Neural progenitor cell (in vitro differentiated cells): ENCODE data around the gene GLYATL3. TPM values are rescaled to one million over a fixed set of nuclear protein-coding genes. Genes with fewer than 3 reads are reported as not detected.

ENCODE experiments used
- DNase-seq: peaks from one replicate; pipeline ENCODE4 v3.0.0-alpha.2; 2016; ENCODE audit warnings: low spot score
- H2AFZ ChIP-seq: fragments of 200-600 bp; sonication (generic); replicated peaks from 2 replicates; pipeline ENCODE4 v1.6.1; 2016; ENCODE audit warnings: antibody characterized with exemption
- H3F3A ChIP-seq: fragments of 200-600 bp; sonication (generic); 2 replicates; pipeline ENCODE4 v1.6.1; 2016; ENCODE audit warnings: antibody characterized with exemption, low read depth
- H3K27ac ChIP-seq: fragments of 200-600 bp; sonication (generic); 2 replicates; pipeline ENCODE4 v1.5.1; 2016; ENCODE audit warnings: mild to moderate bottlenecking
- H3K27me3 ChIP-seq: fragments of 200-600 bp; sonication (generic); 2 replicates; pipeline ENCODE4 v1.6.1; 2016; ENCODE audit warnings: mild to moderate bottlenecking, moderate library complexity
- H3K36me3 ChIP-seq: fragments of 200-600 bp; sonication (generic); 2 replicates; pipeline ENCODE4 v1.5.1; 2016
- H3K4me1 ChIP-seq: fragments of 200-600 bp; sonication (generic); 2 replicates; pipeline ENCODE4 v1.6.1; 2016; ENCODE audit warnings: mixed run types
- H3K4me2 ChIP-seq: fragments of 200-600 bp; sonication (generic); 2 replicates; pipeline ENCODE4 v1.6.1; 2016
- H3K4me3 ChIP-seq: fragments of 200-600 bp; sonication (generic); 2 replicates; pipeline ENCODE4 v1.5.1; 2016
- H3K79me2 ChIP-seq: fragments of 200-600 bp; sonication (generic); 2 replicates; pipeline ENCODE4 v1.6.1; 2016; ENCODE audit warnings: low read depth
- H3K9ac ChIP-seq: fragments of 200-600 bp; sonication (generic); 2 replicates; pipeline ENCODE4 v1.6.1; 2016
- H3K9me3 ChIP-seq: fragments of 200-600 bp; sonication (generic); 2 replicates; pipeline ENCODE4 v1.5.1; 2016; ENCODE audit warnings: low read depth
- H4K20me1 ChIP-seq: fragments of 200-600 bp; sonication (generic); 2 replicates; pipeline ENCODE4 v1.6.1; 2016; ENCODE audit warnings: low read depth
- H3K27ac Mint-ChIP-seq: 3 replicates; pipeline ENCODE4 v1.8.0; 2021; ENCODE audit warnings: mixed read lengths
- H3K27me3 Mint-ChIP-seq: 2 replicates; pipeline ENCODE4 v1.8.0; 2022; ENCODE audit warnings: low read depth, mild to moderate bottlenecking, inconsistent platforms, moderate library complexity, mixed read lengths; ENCODE audit not compliant: insufficient read depth
- H3K36me3 Mint-ChIP-seq: 3 replicates; pipeline ENCODE4 v1.8.0; 2021; ENCODE audit warnings: mixed read lengths
- H3K4me1 Mint-ChIP-seq: 3 replicates; pipeline ENCODE4 v1.8.0; 2021; ENCODE audit warnings: mixed read lengths
- H3K4me3 Mint-ChIP-seq: 3 replicates; pipeline ENCODE4 v1.8.0; 2021; ENCODE audit warnings: mild to moderate bottlenecking, moderate library complexity, mixed read lengths
- H3K9me3 Mint-ChIP-seq: 3 replicates; pipeline ENCODE4 v1.8.0; 2020; ENCODE audit warnings: mixed read lengths
- EZH2 ChIP-seq: fragments of 200-600 bp; sonication (generic); IDR thresholded peaks from 2 replicates; pipeline ENCODE4 v1.6.1; 2017; ENCODE audit warnings: antibody characterized with exemption, mild to moderate bottlenecking, moderate library complexity
- EZH2phosphoT487 ChIP-seq: fragments of 200-600 bp; sonication (generic); IDR thresholded peaks from 2 replicates; pipeline ENCODE4 v1.6.1; 2017; ENCODE audit warnings: antibody characterized with exemption
- total RNA-seq: library from RNA; depleted of rRNA; stranded (reverse); fragments of >200 nt; gene quantifications from 2 replicates; pipeline ENCODE4 v1.2.3, GENCODE V29; 2015; ENCODE audit warnings: low replicate concordance
- TF ChIP-seq, protein P1 (sequence below): fragments of 200-600 bp; sonication (generic); IDR thresholded peaks from 2 replicates; pipeline ENCODE4 v1.5.1; 2017; ENCODE audit warnings: antibody characterized with exemption, mild to moderate bottlenecking

Gene GLYATL3
- total RNA-seq, 1 donor from 2014 or later: not detected

GRCh38 chr6:49528571-49528970 lies 28.8 kb downstream of the GLYATL3 start:
- H3K9me3 ChIP-seq: no peaks in the 10 kb centered on the region
- no peaks in the 10 kb centered on the region for H3K36me3 Mint-ChIP-seq
- H3K27me3 Mint-ChIP-seq: no peaks in the 10 kb centered on the region
- no peak overlapping the region for H3K4me2 ChIP-seq
- DNase-seq: no peak
- H3K36me3 ChIP-seq: no peaks in the 10 kb centered on the region
- no peak overlapping the region for H3K4me3 Mint-ChIP-seq
- H3K9me3 Mint-ChIP-seq: no peaks in the 10 kb centered on the region
- H3K4me1 ChIP-seq: no peaks in the 10 kb centered on the region
- H3K27ac Mint-ChIP-seq: no peak overlapping the region
- no peak overlapping the region for H2AFZ ChIP-seq
- no peaks in the 10 kb centered on the region for H3K27me3 ChIP-seq
- H4K20me1 ChIP-seq: no peaks in the 10 kb centered on the region
- no peak overlapping the region for H3K27ac ChIP-seq
- no peak for TF ChIP-seq EZH2
- TF ChIP-seq EZH2phosphoT487: no peak
- TF ChIP-seq, protein P1, sequence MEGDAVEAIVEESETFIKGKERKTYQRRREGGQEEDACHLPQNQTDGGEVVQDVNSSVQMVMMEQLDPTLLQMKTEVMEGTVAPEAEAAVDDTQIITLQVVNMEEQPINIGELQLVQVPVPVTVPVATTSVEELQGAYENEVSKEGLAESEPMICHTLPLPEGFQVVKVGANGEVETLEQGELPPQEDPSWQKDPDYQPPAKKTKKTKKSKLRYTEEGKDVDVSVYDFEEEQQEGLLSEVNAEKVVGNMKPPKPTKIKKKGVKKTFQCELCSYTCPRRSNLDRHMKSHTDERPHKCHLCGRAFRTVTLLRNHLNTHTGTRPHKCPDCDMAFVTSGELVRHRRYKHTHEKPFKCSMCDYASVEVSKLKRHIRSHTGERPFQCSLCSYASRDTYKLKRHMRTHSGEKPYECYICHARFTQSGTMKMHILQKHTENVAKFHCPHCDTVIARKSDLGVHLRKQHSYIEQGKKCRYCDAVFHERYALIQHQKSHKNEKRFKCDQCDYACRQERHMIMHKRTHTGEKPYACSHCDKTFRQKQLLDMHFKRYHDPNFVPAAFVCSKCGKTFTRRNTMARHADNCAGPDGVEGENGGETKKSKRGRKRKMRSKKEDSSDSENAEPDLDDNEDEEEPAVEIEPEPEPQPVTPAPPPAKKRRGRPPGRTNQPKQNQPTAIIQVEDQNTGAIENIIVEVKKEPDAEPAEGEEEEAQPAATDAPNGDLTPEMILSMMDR: no peak
- no peak overlapping the region for H3K9ac ChIP-seq
- H3K4me1 Mint-ChIP-seq: no peaks in the 10 kb centered on the region
- no peaks in the 10 kb centered on the region for H3K79me2 ChIP-seq
- H3K4me3 ChIP-seq: no peak overlapping the region
- H3F3A ChIP-seq: no peaks in the 10 kb centered on the region

DNA sequence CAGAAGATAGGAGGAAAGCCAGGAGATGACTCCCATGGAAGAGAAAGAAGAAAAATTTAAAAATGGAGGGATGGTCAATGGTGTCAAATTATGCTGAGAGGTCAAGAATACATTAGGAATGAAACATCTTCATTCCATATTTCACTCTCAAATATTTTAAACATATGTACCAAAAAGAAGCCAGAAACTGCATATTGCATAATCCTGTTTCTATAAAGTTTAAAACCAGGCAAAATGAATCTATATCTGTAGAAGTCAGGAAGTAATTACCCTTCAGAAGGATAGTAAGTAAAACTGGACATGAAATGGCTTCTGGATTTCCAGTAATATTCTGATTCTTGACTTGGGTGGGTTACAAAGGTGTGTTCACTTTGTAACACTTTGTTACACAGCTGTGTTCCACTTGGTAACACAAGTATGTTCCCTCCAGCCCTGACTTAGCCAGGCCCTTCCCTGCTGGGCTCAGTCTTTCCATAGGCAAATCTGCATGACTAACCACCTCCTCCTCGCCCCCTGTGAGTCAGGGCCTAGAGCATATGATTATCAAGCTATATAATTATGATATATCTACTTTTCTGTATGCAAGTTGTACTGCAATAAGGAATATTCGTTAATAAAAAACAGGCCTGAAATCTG lies 30.5 kb downstream of the GLYATL3 start:
- Histone ChIP-seq H3F3A (no peaks in the 10 kb centered on the region), H3K4me2 (no peak overlapping the region), H3K9me3 (no peaks in the 10 kb centered on the region), H3K4me3 (no peak overlapping the region), H3K27ac (no peak overlapping the region), H4K20me1 (no peaks in the 10 kb centered on the region), H3K79me2 (no peaks in the 10 kb centered on the region), H3K9ac (no peak overlapping the region), H3K36me3 (no peaks in the 10 kb centered on the region), H3K27me3 (no peaks in the 10 kb centered on the region), H3K4me1 (no peaks in the 10 kb centered on the region), H2AFZ (no peak overlapping the region)
- DNase-seq: no peak
- no peaks in the 10 kb centered on the region for H3K9me3 Mint-ChIP-seq
- no peak overlapping the region for H3K4me3 Mint-ChIP-seq
- no peaks in the 10 kb centered on the region for H3K4me1 Mint-ChIP-seq
- H3K27me3 Mint-ChIP-seq: no peaks in the 10 kb centered on the region
- H3K27ac Mint-ChIP-seq: no peak overlapping the region
- TF ChIP-seq EZH2phosphoT487: no peak
- TF ChIP-seq, protein P1: no peak
- no peak for TF ChIP-seq EZH2
- H3K36me3 Mint-ChIP-seq: no peaks in the 10 kb centered on the region

GRCh38 chr6:49531774-49532569 lies 32.2 kb downstream of the GLYATL3 start:
- H3K9ac ChIP-seq: no peak overlapping the region
- no peaks in the 10 kb centered on the region for H3K4me1 ChIP-seq
- no peak overlapping the region for H3K27ac ChIP-seq
- Mint-ChIP-seq H3K4me3 (no peak overlapping the region), H3K36me3 (no peaks in the 10 kb centered on the region), H3K4me1 (no peaks in the 10 kb centered on the region), H3K9me3 (no peaks in the 10 kb centered on the region), H3K27me3 (peaks cover 2% of the 10 kb centered on the region), H3K27ac (no peak overlapping the region)
- H4K20me1 ChIP-seq: no peaks in the 10 kb centered on the region
- H3K79me2 ChIP-seq: no peaks in the 10 kb centered on the region
- H3K4me2 ChIP-seq: no peak overlapping the region
- peak; percentile 73 for DNase-seq
- H3K9me3 ChIP-seq: no peaks in the 10 kb centered on the region
- no peaks in the 10 kb centered on the region for H3F3A ChIP-seq
- peak overlapping the region; percentile 86 for H2AFZ ChIP-seq
- H3K4me3 ChIP-seq: no peak overlapping the region
- no peaks in the 10 kb centered on the region for H3K36me3 ChIP-seq
- H3K27me3 ChIP-seq: no peaks in the 10 kb centered on the region
- no peak for TF ChIP-seq EZH2
- TF ChIP-seq EZH2phosphoT487: no peak
- TF ChIP-seq, protein P1: peak; percentile 96
